GM19468 (cell line): ENCODE data around the gene TTC23.
"Not testable (repeated sequence)": the region's sequence is repeated elsewhere in the genome, so short reads cannot be mapped to it uniquely, and the experiment has no call there.

Experiments used
- ATAC-seq: cut with Tn5 transposase; IDR thresholded peaks from one replicate; pipeline ENCODE4 v1.9.1; 2021; ENCODE audit warnings: mild to moderate bottlenecking, moderate library complexity, moderate number of reproducible peaks; ENCODE audit not compliant: unreplicated experiment; ENCODE audit errors: extremely low read depth

Gene TTC23

GRCh38 chr15:99250494-99250856 lies 1.1 kb upstream of the TTC23 start:
- no peak for ATAC-seq

- ATAC-seq, result no peak
These were observed 620 bp upstream of the TTC23 start for GRCh38 chr15:99250001-99250400.

- ATAC-seq, result no peak
These were observed 1.2 kb downstream of the TTC23 start for GRCh38 chr15:99248000-99248715.

GRCh38 chr15:99247062-99247461 lies 2.3 kb downstream of the TTC23 start:
- ATAC-seq, result no peak

- ATAC-seq, result no peak
These were observed 5.1 kb downstream of the TTC23 start for GRCh38 chr15:99244306-99244705.

GRCh38 chr15:99241752-99242151 lies 7.6 kb downstream of the TTC23 start:
- no peak for ATAC-seq

- ATAC-seq, result peak; percentile 84
These were observed 9.7 kb downstream of the TTC23 start for GRCh38 chr15:99239545-99240198.

GRCh38 chr15:99238849-99239248 lies 10.5 kb downstream of the TTC23 start:
- ATAC-seq, result no peak

- ATAC-seq, result not testable (repeated sequence)
These were observed 15.2 kb downstream of the TTC23 start for GRCh38 chr15:99234160-99234559.

GRCh38 chr15:99232740-99233139 lies 16.6 kb downstream of the TTC23 start:
- no peak for ATAC-seq

GRCh38 chr15:99230867-99231266 lies 18.5 kb downstream of the TTC23 start:
- ATAC-seq, result no peak

- ATAC-seq, result no peak
These were observed 21.1 kb downstream of the TTC23 start for GRCh38 chr15:99228120-99228770.

GRCh38 chr15:99226802-99227201 lies 22.6 kb downstream of the TTC23 start:
- ATAC-seq, result no peak

GRCh38 chr15:99224372-99225214 lies 24.8 kb downstream of the TTC23 start:
- no peak for ATAC-seq

- ATAC-seq, result no peak
These were observed 36.1 kb downstream of the TTC23 start for GRCh38 chr15:99213187-99213811.

- ATAC-seq, result no peak
These were observed 37.0 kb downstream of the TTC23 start for GRCh38 chr15:99212406-99212805.

- no peak for ATAC-seq
These were observed 37.5 kb downstream of the TTC23 start for GRCh38 chr15:99211926-99212325.

- ATAC-seq, result no peak
These were observed 39.0 kb downstream of the TTC23 start for GRCh38 chr15:99210334-99210733.

- no peak for ATAC-seq
These were observed 40.1 kb downstream of the TTC23 start for GRCh38 chr15:99209326-99209725.

- no peak for ATAC-seq
These were observed 41.7 kb downstream of the TTC23 start for GRCh38 chr15:99207672-99208071.
